Measurements from ENCODE around the gene GNAL.
A peak's percentile ranks its signal among the peaks of the same experiment; 100 is the strongest.
"Not testable (repeated sequence)": the region's sequence is repeated elsewhere in the genome, so short reads cannot be mapped to it uniquely, and the experiment has no call there.

GNAL gene

DNA sequence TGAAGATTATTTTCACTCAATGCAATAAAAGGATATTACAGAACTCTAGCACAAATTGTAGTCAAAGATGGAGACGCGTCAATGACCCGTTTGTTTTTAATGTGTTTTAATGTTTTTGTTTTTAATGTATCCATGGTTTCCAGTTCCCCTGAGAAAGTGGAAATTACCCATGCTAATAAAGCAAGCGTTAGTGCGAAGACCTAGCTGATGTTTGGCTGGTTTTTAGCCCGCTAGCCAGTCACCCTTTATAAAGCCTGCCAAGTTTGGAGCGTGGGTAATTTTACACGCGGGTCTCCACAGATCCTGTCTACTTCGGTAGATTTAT is 161.7 kb downstream of the GNAL start:
- DNase-seq (ENCODE audit: low read depth), result peak; percentile 26

GRCh38 chr18:11851146-11851805 is 162.2 kb downstream of the GNAL start, which contains the start of gene CHMP1B:
TSS of gene CHMP1B (plus strand) at chr18:11851413. CDS start at chr18:11851512, 99 bp downstream.
- peak; percentile 75 for DNase-seq (ENCODE audit: low read depth)

GRCh38 chr18:11851806-11852337 is 162.8 kb downstream of the GNAL start:
- DNase-seq (ENCODE audit: low read depth), result no peak

- not testable (repeated sequence) for DNase-seq (ENCODE audit: low read depth)
Measured at GRCh38 chr18:11854554-11854953, 165.5 kb downstream of the GNAL start.

DNA sequence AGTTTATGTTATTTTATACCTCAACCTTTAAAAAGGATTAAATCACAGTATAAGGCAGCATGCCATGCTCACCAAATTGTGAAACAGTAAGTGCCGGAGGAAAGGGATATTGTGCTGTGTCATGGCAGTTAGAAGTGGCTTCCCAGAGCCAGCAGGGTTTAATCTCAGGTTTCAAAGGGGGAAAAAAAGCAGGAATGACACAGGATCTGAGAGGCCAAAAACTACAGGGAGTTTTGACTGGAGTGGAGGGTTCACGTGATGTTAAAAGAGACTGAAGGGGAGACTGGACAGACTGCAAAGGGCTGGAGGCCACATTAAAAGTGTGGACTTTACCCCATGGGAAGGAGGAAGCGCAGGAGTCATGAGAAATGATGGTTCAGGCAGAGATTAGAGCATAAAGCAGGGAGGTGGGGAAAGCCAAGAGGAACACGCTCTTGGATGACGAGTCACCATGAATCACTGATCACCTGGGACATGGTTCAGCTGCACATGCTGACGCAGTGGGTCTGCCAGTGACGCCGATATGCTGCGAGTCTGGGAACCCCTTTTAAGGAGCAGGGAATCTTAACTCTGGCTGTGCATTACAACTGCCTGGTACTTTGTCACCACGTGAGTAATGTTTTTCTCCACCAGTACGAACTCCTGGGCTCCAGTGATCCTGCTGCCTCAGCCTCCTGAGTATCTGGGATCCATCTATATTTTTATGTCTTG is 168.3 kb downstream of the GNAL start:
- DNase-seq (ENCODE audit: low read depth), result peak; percentile 92

DNA sequence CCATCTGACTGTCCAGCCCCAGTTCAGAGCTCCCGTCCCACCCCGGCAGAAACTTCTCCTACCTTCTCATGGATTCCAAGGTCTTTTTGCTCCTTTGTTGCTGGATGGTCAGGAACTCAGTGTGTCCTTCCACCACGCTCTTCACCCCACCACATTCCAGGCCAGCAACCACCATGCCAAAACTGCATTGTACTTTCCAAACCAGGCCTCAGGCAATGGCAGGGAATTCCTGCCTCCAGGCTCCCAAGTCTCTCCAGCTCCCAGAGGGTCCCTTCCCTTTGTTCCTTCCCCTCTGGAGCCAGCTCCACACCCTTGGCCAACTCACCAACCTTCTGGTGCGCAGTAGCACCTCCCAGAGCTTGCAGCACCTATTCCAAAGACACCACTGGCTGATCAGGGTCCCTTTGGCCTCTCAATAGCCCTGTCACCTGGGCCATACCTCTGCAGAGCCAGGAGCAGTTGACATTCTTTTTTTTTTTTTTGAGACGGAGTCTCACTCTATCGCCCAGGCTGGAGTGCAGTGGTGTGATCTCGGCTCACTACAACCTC is 170.3 kb downstream of the GNAL start:
- no peak for DNase-seq (ENCODE audit: low read depth)

DNA sequence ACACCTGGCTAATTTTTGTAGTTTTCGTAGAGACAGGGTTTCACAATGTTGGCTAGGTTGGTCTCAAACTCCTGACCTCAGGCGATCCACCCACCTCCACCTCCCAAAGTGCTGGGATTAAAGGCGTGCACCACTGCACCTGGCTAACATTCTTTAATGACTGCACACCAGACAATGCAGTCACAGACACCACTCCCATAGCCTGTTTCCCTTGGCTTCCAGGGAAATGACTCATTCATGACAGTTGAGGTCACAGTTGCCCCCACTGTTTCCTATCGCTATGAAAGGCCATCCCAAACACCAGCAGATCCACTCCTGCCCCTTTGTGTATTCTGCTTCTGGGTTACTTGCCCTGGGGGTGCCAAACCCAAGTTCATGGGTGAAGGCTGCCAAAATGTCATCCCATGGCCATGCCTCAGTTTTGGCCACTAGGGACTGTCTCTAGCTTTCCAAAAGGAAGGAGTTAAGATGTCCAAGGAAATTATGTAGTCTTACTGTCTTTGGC is 170.9 kb downstream of the GNAL start:
- peak; percentile 67 for DNase-seq (ENCODE audit: low read depth)

GRCh38 chr18:11860594-11861450 is 171.8 kb downstream of the GNAL start:
- DNase-seq (ENCODE audit: low read depth), result no peak

DNA sequence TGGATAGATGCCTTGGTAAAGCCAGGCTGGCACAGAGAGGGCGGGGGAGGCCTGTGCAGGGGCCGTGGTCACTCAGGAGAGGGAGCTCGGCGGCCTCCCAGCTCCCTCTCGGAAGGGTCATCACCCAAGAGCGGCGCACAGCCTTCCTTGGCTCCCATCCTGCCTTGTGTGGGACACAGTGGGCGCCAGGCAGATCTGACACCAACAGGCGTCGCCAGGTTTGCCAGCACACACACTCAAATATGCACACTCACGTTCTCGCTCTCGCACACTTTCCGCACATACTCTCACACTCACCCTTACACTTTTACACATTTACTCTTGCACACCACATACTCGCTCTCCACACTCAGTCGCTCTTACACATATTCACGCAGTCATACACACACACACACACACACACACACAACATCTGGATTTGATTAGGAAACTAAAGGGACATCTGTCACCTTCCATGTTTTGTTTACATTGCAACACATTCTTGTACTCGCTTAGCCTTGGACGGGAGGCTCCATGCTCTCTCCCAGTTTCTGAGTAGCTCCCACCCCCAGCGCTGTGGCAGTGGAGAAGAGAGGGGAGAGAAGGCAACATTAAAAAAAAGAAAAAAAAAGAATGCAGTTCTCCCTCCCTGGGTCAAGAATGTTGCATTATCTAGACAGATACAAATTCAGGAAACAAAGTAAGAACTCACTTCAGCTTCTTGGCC is 172.7 kb downstream of the GNAL start:
- DNase-seq (ENCODE audit: low read depth), result no peak

DNA sequence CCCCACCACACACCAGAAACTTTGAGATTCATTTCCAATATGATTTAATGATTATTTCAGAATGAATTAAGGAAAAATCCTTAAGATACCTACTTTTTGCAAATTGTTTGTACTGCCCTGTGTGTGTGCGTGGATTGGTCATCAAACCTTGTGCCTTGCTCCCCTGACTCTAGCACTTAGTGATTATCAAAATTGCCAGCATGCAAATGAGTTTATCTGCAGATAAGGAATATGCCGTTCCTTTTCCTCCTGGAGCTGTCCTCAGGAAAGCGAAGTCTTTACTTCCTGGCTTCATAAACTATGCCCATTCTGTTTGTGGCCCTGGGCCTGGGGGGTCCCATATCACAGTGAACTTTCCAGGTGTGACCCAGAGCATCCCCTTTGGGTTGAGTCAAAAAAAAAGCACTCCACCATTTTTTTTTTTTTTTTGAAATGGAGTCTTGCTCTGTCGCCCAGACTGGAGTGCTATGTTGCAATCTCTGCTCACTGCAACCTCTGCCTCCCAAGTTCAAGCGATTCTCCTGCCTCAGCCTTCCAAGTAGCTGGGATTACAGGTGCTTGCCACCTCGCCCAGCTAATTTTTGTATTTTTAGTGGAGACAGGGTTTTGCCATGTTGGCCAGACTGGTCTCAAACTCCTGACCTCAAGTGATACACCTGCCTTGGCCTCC is 173.5 kb downstream of the GNAL start:
- no peak for DNase-seq (ENCODE audit: low read depth)

DNA sequence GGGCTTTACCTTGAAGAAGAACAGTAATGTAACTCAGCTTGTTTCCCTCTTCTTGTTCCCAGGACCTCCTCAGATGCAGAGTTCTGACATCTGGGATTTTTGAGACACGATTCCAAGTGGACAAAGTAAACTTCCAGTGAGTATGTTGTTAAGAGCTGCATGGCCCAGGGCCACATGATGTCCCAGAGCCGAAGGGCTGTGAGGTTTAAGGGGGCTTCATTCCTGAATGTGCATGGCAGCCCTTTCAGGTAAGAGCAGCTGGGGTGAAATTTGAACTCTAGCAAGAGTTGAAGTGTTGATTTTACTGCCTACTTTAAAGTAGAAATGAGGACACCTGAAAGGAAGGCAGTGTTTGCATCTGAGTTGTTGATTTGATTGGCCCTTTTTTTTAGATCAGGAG is 175.4 kb downstream of the GNAL start:
- DNase-seq (ENCODE audit: low read depth), result no peak

- DNase-seq (ENCODE audit: low read depth), result no peak
Measured at GRCh38 chr18:11865071-11865470, 176.0 kb downstream of the GNAL start.

DNA sequence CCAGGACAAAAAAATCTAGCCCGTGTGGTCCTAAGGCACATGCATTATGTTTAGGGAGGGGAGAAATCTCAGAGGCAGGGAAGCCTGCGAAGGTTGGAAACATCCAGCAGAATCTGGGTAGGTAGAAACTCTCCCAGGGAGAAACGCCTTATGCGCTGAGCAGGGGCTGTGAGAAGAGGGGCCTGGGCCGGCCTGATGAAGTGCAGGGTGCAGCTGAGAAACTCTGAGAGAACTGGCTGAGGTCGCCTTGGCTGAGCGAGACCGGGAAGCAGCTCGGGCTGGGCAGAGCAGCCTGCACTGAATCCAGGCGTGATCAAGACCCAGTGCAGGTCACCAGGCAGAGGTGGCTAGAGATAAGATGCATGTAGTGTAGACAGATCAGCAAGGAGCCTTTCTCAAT is 177.3 kb downstream of the GNAL start:
- no peak for DNase-seq (ENCODE audit: low read depth)

DNA sequence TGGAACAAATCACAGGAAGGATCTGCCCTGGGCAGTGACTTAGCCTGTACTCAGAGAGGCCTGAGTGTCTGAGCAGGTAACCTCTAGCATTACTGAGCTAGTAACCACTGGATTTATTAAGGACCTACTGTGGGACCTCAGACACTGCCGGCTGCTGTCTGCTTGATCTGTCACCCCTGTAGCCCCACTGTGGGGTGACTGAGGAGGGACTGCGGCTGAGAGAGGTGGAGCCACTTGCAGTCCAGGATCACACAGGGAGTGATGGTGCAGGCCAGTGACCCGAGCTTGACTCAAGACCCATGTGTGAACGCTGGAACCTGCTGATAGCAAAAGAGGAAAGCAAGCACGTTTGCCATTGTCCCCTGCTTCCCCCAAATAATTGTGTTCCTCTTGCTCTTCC is 177.7 kb downstream of the GNAL start:
- no peak for DNase-seq (ENCODE audit: low read depth)

GRCh38 chr18:11868230-11868629 is 179.2 kb downstream of the GNAL start:
- no peak for DNase-seq (ENCODE audit: low read depth)

GRCh38 chr18:11871501-11871900 is 182.4 kb downstream of the GNAL start:
- DNase-seq (ENCODE audit: low read depth), result no peak

- no peak for DNase-seq (ENCODE audit: low read depth)
Measured at GRCh38 chr18:11872479-11873136, 183.5 kb downstream of the GNAL start.

GRCh38 chr18:11873670-11874340 is 184.7 kb downstream of the GNAL start:
- no peak for DNase-seq (ENCODE audit: low read depth)

DNA sequence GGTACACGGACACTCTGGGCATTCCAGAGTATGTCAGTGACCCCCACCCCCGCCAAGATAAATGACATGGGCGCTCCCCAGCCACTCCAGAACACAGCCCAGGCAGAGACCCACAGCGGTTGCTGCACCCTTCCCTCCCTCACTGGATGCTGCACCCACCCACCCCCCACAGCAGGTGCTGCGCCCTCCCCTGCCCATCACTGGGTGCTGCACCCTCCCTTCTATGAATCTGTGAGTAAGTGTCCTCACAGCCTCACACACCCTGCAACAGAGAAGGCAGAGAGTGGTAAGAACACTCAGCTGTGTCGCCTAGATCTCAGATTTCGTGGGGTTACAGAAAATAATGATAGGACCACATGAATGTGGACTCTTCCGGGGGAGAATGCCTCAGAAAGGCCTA is 185.6 kb downstream of the GNAL start:
- no peak for DNase-seq (ENCODE audit: low read depth)

All from HS-5 (cell line).